Measurements from ENCODE around the gene GRIK5. TPM values are rescaled to one million over a fixed set of nuclear protein-coding genes. Genes with fewer than 3 reads are reported as not detected.

Gene GRIK5
- total RNA-seq, 1 donor from 2014 or later: 0.37 TPM

- DNase-seq (ENCODE audit: low spot score): no peak
- H3K27me3 Mint-ChIP-seq (ENCODE audit: low read depth): peaks cover 22% of the 10 kb centered on the region
- H3K9me3 Mint-ChIP-seq (ENCODE audit: low read depth): no peaks in the 10 kb centered on the region
- H3K4me3 Mint-ChIP-seq (ENCODE audit: unreplicated experiment): no peak overlapping the region
- no peaks in the 10 kb centered on the region for H3K4me1 Mint-ChIP-seq (ENCODE audit: low read depth)
- H3K36me3 Mint-ChIP-seq (ENCODE audit: low read depth): peaks cover 2% of the 10 kb centered on the region
- H3K27ac Mint-ChIP-seq (ENCODE audit: unreplicated experiment): peak overlapping the region; percentile 77
- no peak for TF ChIP-seq CTCF (IDR thresholded peaks at IDR 0.05)
Measured at GRCh38 chr19:42054205-42054604, 15.8 kb downstream of the GRIK5 start.

DNA sequence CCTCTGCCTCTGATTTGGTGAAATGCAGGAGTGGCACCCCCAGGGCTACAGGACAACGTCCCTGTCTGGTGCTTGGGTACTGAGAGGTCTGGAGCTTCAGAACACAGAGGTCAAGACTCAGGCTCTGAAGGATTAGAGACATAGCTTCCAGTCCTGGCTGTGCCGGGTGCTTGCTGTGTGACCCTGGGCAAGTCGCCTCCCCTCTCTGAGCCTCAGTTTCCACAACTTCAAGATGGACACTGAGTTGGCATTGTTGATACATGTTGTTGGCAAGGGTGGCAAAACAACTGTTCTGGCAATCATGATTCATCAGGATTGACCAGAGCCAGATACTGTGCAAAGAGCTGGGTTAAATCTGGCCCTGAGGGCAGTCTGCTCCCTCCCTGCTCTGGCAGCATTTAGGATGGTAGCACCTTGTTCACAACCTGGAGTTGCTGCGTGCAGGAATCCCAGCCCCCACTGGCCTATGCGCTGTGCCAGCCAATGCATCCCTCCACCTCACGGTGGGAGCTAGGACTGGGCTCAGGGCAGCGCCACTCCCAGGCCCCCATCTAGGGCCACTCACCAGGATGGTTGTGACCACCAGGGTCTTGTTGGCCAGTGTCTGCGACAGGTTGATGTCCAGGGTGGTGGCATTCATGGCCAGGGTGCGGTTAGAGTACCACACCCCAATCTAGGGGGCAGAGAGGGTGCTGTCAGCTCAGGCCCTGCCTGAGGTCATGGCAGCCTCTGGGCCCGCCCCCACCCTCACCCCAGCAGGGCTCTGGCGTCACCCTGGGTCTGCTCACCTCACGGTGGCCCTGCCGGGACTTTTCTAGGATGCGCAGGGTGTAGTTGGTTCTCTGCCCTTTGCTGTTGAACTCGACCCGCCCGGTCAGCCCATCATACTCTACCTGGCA, 16.7 kb downstream of the GRIK5 start:
- Mint-ChIP-seq H3K27ac (ENCODE audit: unreplicated experiment) (no peak overlapping the region), H3K9me3 (ENCODE audit: low read depth) (no peaks in the 10 kb centered on the region), H3K4me1 (ENCODE audit: low read depth) (no peaks in the 10 kb centered on the region), H3K36me3 (ENCODE audit: low read depth) (peaks cover 2% of the 10 kb centered on the region), H3K27me3 (ENCODE audit: low read depth) (peaks cover 24% of the 10 kb centered on the region), H3K4me3 (ENCODE audit: unreplicated experiment) (no peak overlapping the region)
- no peak for DNase-seq (ENCODE audit: low spot score)
- no peak for TF ChIP-seq CTCF (IDR thresholded peaks at IDR 0.05)

DNA sequence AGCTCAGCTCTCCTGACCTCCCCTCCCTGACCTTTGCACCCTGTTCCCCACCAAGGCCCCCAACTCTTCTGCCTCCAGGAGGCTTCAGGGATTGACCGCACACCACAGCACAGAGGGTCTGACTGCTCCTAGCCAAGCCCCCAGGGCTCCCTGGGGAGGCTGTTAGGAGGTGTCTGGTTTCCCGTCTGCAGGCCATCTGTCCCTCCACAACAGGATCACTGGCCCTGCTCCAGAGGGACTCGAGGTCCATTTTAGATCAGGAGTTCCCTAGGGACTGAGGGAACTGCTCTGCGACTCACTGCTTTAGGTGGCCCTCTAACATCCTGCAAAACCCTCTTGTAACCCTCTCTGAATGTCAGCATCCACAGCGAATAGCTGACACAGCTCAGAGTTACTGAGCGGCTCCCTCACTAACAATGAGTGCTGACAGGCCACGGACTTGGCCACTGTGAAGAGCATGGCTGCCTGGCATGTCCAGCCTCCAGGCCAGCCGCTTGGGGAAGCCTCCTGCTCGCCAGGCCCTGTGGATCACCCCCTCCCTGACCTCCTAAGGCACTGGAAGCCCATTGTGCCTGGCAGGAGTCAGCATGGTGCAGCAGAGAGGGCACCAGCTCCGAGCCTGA, 17.7 kb downstream of the GRIK5 start:
- Mint-ChIP-seq H3K36me3 (ENCODE audit: low read depth) (peaks cover 2% of the 10 kb centered on the region), H3K27me3 (ENCODE audit: low read depth) (peaks cover 24% of the 10 kb centered on the region), H3K9me3 (ENCODE audit: low read depth) (no peaks in the 10 kb centered on the region), H3K4me1 (ENCODE audit: low read depth) (no peaks in the 10 kb centered on the region), H3K4me3 (ENCODE audit: unreplicated experiment) (no peak overlapping the region), H3K27ac (ENCODE audit: unreplicated experiment) (no peak overlapping the region)
- no peak for DNase-seq (ENCODE audit: low spot score)
- no peak for TF ChIP-seq CTCF (IDR thresholded peaks at IDR 0.05)

DNA sequence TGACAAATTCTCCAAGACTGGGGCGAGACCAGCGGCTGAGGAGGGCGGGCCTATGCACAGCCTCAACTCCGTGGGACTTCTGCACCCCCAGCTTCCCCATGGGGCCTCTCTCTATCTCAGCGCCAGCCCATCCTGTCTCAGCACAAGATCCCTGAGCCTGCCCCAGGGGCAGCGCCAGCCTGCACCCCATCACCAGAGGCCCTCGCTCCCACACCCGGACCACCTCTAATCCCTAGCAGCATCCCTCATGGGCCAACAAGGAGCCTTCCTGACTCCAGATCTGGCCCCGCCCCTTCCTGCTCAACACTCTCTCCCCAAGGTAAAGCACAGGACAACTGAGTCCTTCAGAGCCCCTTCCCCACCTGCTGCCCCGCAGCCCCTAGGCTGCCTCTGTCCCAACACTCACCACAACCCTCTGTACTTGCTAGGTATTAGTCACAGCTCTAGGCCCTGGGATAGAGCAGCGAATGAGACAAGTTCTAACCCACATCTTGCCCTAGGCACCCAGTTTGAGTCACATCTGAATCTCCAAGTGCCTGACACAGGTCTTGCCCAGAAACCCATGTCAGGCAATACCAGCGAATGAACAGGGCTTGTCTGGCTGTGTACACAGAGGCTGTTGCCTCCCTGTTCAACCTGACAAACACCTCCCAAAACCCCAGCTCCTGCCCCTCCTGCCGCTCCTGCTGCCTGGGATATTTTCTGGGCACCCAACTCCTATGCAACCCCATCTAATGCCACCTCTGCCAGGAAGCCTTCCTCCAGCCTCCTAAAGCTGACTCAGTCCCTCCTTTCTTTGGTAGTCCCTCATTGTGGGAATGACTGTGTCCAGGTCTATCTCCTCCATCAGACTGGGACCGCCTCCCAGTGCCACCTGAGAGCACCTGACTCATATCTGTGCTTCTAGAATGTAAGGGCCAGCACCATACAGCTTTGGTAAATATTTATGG, 18.6 kb downstream of the GRIK5 start:
- Mint-ChIP-seq H3K9me3 (ENCODE audit: low read depth) (no peaks in the 10 kb centered on the region), H3K27ac (ENCODE audit: unreplicated experiment) (no peak overlapping the region), H3K4me1 (ENCODE audit: low read depth) (no peaks in the 10 kb centered on the region), H3K36me3 (ENCODE audit: low read depth) (peaks cover 2% of the 10 kb centered on the region), H3K27me3 (ENCODE audit: low read depth) (peaks cover 21% of the 10 kb centered on the region), H3K4me3 (ENCODE audit: unreplicated experiment) (no peak overlapping the region)
- no peak for DNase-seq (ENCODE audit: low spot score)
- no peak for TF ChIP-seq CTCF (IDR thresholded peaks at IDR 0.05)

DNA sequence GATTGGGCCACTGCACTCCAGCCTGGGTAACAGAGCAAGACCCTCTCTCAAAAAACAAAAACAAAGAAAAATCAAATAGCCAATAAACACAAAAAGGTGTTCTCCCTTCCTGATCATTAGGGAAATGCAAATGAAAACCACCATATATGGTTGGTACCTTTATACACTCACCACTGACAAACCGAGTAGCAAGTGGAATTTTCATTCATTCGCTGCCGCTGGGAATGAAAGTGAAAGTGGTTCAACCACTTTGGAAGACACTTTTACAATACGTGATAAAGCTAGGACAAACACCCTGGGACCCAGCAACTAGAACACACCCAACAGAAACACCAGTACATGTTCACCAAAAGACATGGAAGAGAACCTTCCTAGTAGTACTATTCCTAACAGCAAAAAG, 21.0 kb downstream of the GRIK5 start:
- Mint-ChIP-seq H3K36me3 (ENCODE audit: low read depth) (no peaks in the 10 kb centered on the region), H3K4me1 (ENCODE audit: low read depth) (no peaks in the 10 kb centered on the region), H3K27ac (ENCODE audit: unreplicated experiment) (no peak overlapping the region), H3K27me3 (ENCODE audit: low read depth) (peaks cover 30% of the 10 kb centered on the region), H3K4me3 (ENCODE audit: unreplicated experiment) (no peak overlapping the region), H3K9me3 (ENCODE audit: low read depth) (no peaks in the 10 kb centered on the region)
- no peak for TF ChIP-seq CTCF (IDR thresholded peaks at IDR 0.05)
- DNase-seq (ENCODE audit: low spot score): no peak

Measured in chondrocyte (in vitro differentiated cells).